BLaER1 treated with 17β-estradiol and CSF1 and Interleukin-3, amounts not matched to agents 10 nM and 100 nM (cell line): ENCODE measurements around the gene PI4K2A.
"Not testable (repeated sequence)": the region's sequence is repeated elsewhere in the genome, so short reads cannot be mapped to it uniquely, and the experiment has no call there.

ENCODE experiments used
- H3K27ac ChIP-seq, 11 experiments: shearing (Covaris generic); formaldehyde crosslinking; 2 replicates each; pipeline ENCODE4 v1.8.1; 2022
- H3K27me3 ChIP-seq, 11 experiments: shearing (Covaris generic); formaldehyde crosslinking; 2 replicates each; pipeline ENCODE4 v1.8.1; 2022
- H3K36me3 ChIP-seq, 11 experiments: shearing (Covaris generic); formaldehyde crosslinking; 2 replicates each; pipeline ENCODE4 v1.8.1; 2022
- H3K4me1 ChIP-seq, 10 experiments: shearing (Covaris generic); formaldehyde crosslinking; 2 replicates each; pipeline ENCODE4 v1.8.1; 2022
- H3K4me2 ChIP-seq, 11 experiments: shearing (Covaris generic); formaldehyde crosslinking; 2 replicates each; pipeline ENCODE4 v1.8.1; 2022
- H3K4me3 ChIP-seq, 10 experiments: shearing (Covaris generic); formaldehyde crosslinking; 2 replicates each; pipeline ENCODE4 v1.8.1; 2022
- H3K9ac ChIP-seq, 11 experiments: shearing (Covaris generic); formaldehyde crosslinking; 2 replicates each; pipeline ENCODE4 v1.8.1; 2022
- H3K9me3 ChIP-seq, 11 experiments: shearing (Covaris generic); formaldehyde crosslinking; replicated peaks in 1 of 11; 2 replicates each; pipeline ENCODE4 v1.8.1; 2022
- H4K20me1 ChIP-seq, 11 experiments: shearing (Covaris generic); formaldehyde crosslinking; 2 replicates each; pipeline ENCODE4 v1.8.1; 2022
- Cebpa-rat ChIP-seq, 11 experiments: shearing (Covaris generic); IDR thresholded peaks; 2 replicates each; pipeline ENCODE4 v1.8.1; 2022

PI4K2A gene

DNA sequence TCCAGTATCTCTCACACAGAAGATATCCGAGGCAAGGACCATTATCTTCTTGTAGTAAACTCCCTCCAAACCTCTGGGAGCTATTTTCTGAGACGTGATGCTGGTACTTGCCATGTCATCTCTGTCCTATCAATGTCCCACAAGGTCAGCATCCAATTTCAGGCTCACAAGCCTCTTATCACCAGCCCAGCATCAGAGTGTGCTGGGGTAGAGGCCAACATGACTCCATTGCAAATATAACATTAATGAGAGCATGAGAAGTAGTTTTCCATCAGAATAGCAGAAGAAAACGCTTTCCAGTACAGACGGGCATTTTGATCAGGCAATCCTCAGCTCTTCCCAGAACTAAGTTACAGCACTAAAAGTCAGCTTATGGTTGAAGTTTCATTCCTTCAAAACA lies 12.7 kb upstream of the PI4K2A start:
- Histone ChIP-seq H3K4me3 (no peak overlapping the region), H3K9ac (no peak overlapping the region), H3K27me3 (no peaks in the 10 kb centered on the region), H3K4me2 (no peak overlapping the region), H3K4me1 (no peaks in the 10 kb centered on the region), H4K20me1 (no peaks in the 10 kb centered on the region), H3K27ac (no peak overlapping the region), H3K36me3 (no peaks in the 10 kb centered on the region), H3K9me3 (peaks cover 0 to 1% (median 0%) of the 10 kb centered on the region in 11 experiments; a peak in 2 of 22 replicates)
- no peak for TF ChIP-seq Cebpa-rat (IDR thresholded peaks at IDR 0.05)

DNA sequence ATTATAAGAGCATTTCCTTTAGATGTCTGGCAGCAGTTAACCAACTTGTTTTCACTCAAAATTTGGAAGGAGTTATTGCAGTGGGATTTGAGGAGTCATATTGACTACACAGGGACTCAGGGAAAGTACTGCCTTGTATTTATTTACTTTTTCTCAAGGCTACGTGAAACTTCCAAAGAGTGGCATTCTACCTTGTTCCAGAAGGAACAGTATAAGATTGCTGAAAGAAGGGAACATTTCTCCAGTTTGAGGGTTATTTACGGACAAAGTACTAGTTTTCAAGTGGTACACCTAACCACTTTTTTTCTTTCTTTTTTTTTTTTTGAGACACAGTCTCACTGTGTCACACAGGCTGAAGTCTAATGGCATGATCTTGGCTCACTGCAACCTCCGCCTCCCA lies 12.2 kb upstream of the PI4K2A start:
- H4K20me1 ChIP-seq, result no peaks in the 10 kb centered on the region
- no peaks in the 10 kb centered on the region for H3K4me1 ChIP-seq
- H3K27ac ChIP-seq, result no peak overlapping the region
- peaks cover 0 to 6% (median 5%) of the 10 kb centered on the region in 11 experiments; a peak in 10 of 22 replicates for H3K9me3 ChIP-seq
- no peaks in the 10 kb centered on the region for H3K27me3 ChIP-seq
- no peaks in the 10 kb centered on the region for H3K36me3 ChIP-seq
- no peak overlapping the region for H3K9ac ChIP-seq
- H3K4me3 ChIP-seq, result no peak overlapping the region
- TF ChIP-seq Cebpa-rat (IDR thresholded peaks at IDR 0.05), result no peak
- no peak overlapping the region for H3K4me2 ChIP-seq

DNA sequence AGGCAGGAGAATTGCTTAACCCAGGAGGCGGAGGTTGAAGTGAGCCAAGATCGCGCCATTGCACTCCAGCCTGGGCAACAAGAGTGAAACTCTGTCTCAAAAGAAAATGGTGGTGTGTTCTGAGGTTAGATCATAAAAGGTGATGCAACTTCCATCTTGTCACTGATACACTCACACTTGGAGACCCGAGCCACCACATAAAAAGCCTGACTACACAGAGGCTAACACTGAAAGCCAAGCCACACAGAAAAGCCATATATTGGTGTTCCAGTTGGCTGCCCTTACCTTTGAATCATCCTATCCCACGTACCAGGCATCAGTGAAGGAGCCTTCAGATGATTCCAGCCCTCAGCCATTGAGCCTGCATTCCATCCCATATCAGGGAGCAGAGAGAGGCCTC lies 11.2 kb upstream of the PI4K2A start:
- Histone ChIP-seq H3K27ac (no peak overlapping the region), H3K4me1 (no peaks in the 10 kb centered on the region), H3K36me3 (no peaks in the 10 kb centered on the region), H4K20me1 (no peaks in the 10 kb centered on the region), H3K27me3 (no peaks in the 10 kb centered on the region), H3K4me2 (no peak overlapping the region), H3K4me3 (no peak overlapping the region), H3K9ac (no peak overlapping the region), H3K9me3 (peaks cover 0 to 11% (median 8%) of the 10 kb centered on the region in 11 experiments; a peak in 10 of 22 replicates)
- no peak for TF ChIP-seq Cebpa-rat (IDR thresholded peaks at IDR 0.05)

DNA sequence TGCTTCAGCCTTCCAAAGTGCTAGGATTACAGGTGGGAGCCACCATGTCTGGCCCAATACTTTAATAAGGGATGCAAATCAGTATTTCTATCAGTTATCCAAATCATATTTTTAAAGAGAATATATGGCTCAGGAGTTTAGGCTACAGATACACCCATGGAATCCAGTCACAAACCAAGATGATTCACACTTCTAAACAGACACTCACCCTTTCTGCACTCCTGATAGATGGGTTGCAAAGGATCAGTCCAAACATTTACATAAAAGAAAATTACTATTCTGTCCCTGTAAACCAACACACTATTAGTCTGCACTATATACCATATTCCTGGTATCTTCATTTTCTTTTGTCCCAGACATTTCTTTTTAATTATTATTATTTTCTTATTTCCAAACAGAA lies 9.4 kb upstream of the PI4K2A start:
- no peak overlapping the region for H3K4me3 ChIP-seq
- H4K20me1 ChIP-seq, result no peaks in the 10 kb centered on the region
- no peak overlapping the region for H3K27ac ChIP-seq
- H3K9me3 ChIP-seq, result peaks cover 0 to 11% (median 8%) of the 10 kb centered on the region in 11 experiments; a peak in 10 of 22 replicates
- H3K4me1 ChIP-seq, result no peaks in the 10 kb centered on the region
- H3K36me3 ChIP-seq, result no peaks in the 10 kb centered on the region
- no peak overlapping the region for H3K4me2 ChIP-seq
- no peak for TF ChIP-seq Cebpa-rat (IDR thresholded peaks at IDR 0.05)
- H3K9ac ChIP-seq, result no peak overlapping the region
- no peaks in the 10 kb centered on the region for H3K27me3 ChIP-seq

DNA sequence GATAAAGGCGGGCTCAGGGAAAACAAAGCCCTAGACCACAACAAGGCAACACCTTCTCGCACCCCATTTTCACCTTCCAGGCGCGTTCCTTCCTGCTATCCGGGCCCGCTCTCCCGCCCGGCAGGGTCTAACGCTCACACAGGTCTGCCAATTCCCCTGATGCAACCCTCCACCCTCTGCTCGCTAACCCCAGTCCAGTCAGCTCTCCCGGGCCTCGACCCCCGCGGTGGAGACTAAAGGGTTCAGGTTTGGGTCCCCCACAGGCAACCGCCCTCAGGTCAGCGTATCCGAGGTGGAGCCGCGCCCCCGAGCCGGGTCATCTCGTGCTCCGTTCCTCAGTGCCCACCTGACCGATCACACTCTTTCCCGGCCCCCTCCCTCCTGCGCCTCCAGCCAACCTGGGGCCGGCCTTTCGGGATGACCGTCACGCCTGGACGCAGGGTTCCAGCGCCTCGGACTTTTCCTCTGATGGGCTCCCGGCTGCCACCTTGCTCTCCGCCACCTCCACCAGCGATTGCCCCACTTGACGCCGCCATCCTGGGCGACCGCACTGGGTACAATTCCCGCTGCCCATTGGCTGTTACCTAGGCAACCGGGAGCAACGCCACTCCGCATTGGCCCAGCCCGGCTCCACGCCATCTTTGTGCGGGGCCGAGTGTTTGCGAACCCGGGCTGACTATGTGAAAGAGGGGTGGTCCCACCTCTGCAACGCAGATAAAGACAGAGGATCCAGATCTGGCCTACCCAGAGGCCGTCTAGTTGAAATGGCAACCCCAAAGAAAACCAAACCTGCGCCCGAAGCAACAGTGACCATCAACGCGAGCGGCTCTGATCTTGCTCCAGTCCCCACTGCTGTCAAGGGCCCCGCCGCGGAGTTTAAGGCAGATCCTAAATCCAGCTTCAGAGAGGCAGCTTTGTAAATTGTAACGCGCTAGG lies 7.3 kb upstream of the PI4K2A start, which contains the start of gene MORN4:
TSS of gene MORN4 (minus strand) at position 552 of the 936 bp plus-strand sequence. CDS start 13,847 bp downstream, outside the sequence.
- Histone ChIP-seq H3K9ac (no peak within 1 kb of the TSS), H3K4me1 (peaks cover 0 to 2% (median 0%) of the 10 kb centered on the region in 10 experiments; a peak in 1 of 20 replicates), H4K20me1 (no peaks in the 10 kb centered on the region), H3K4me2 (no peak within 1 kb of the TSS), H3K27me3 (no peaks in the 10 kb centered on the region), H3K9me3 (peaks cover 0 to 11% (median 8%) of the 10 kb centered on the region in 11 experiments; a peak in 10 of 22 replicates), H3K36me3 (no peaks in the 10 kb centered on the region), H3K27ac (no peak within 1 kb of the TSS), H3K4me3 (no peak within 1 kb of the TSS)
- no peak for TF ChIP-seq Cebpa-rat (IDR thresholded peaks at IDR 0.05)

DNA sequence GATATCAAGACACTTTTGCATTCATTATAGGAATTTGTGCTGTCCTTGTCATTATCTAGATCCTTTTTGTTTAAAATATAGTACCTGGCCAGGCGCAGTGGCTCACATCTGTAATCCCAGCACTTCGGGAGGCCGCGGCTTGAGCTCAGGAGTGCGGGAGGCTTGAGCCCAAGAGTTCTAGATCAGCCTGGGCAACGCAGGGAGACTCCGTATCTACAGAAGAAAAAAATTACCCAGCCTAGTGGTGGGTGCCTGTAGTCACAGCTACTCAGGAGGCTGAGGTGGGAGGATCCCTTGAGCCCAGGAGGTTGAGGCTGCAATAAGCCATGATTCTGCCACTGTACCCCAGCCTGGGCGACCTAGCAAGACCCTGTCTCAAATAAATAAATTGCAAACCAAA lies 6.5 kb upstream of the PI4K2A start:
- Histone ChIP-seq H3K36me3 (no peaks in the 10 kb centered on the region), H4K20me1 (no peaks in the 10 kb centered on the region), H3K9ac (no peak overlapping the region), H3K9me3 (peaks cover 0 to 11% (median 8%) of the 10 kb centered on the region in 11 experiments; a peak in 10 of 22 replicates), H3K4me3 (no peak overlapping the region), H3K4me1 (peaks cover 0 to 6% (median 0%) of the 10 kb centered on the region in 10 experiments; a peak in 1 of 20 replicates), H3K27ac (no peak overlapping the region), H3K4me2 (no peak overlapping the region), H3K27me3 (no peaks in the 10 kb centered on the region)
- no peak for TF ChIP-seq Cebpa-rat (IDR thresholded peaks at IDR 0.05)

DNA sequence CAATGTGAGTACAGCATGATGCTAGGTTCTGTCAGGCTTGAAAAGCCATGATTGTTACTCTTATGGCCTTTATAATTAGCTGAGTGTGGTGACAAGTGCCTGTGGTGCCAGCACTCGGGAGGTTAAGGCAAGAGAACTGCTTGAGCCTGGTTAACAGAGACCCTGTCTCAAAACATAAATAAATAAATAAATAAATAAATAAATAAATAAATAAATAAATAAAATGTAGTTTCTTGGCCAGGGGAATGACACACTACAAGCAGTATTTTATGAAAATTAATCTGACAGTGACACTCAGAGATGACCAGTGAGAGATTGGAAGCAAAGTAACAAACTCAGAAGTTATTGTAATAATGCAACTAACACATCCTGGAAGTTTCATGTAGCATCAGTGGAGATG lies 4.9 kb upstream of the PI4K2A start:
- Histone ChIP-seq H4K20me1 (no peaks in the 10 kb centered on the region), H3K27ac (no peak overlapping the region), H3K9me3 (peaks cover 0 to 13% (median 10%) of the 10 kb centered on the region in 11 experiments; a peak in 11 of 22 replicates), H3K4me2 (no peak overlapping the region), H3K9ac (no peak overlapping the region), H3K36me3 (no peaks in the 10 kb centered on the region), H3K4me3 (no peak overlapping the region), H3K4me1 (peaks cover 0 to 6% (median 0%) of the 10 kb centered on the region in 10 experiments; a peak in 2 of 20 replicates), H3K27me3 (no peaks in the 10 kb centered on the region)
- TF ChIP-seq Cebpa-rat (IDR thresholded peaks at IDR 0.05), result no peak

DNA sequence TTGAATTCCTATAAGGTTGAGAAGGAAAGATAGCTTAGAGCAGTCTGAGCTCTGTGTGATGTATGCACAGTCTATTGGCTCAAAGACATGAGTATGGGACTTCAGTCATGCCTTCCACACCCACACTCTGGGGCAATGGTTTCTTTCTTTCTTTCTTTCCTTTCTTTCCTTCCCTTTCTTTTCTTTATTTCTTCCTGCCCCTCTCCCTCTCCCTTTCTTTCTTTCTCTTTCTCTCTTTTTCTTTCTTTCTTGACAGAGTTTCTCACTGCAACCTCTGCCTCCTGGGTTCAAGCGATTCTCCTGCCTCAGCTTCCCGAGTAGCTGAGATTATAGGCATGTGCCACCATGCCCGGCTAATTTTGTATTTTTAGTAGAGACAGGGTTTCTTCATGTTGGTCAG lies 1.4 kb upstream of the PI4K2A start:
- H4K20me1 ChIP-seq, result peaks cover 0 to 15% (median 6%) of the 10 kb centered on the region in 11 experiments; a peak in 7 of 22 replicates
- not testable (repeated sequence) for H3K4me3 ChIP-seq, H3K27ac ChIP-seq, H3K4me2 ChIP-seq, H3K9ac ChIP-seq, H3K27me3 ChIP-seq, H3K36me3 ChIP-seq, H3K9me3 ChIP-seq
- H3K4me1 ChIP-seq, result peaks cover 13 to 24% (median 14%) of the 10 kb centered on the region in 10 experiments; a peak in 16 of 20 replicates
